Measurements from ENCODE around the gene CRYBG2. TPM values are rescaled to one million over a fixed set of nuclear protein-coding genes. Genes with fewer than 3 reads are reported as not detected.

CRYBG2 gene
- polyA plus RNA-seq, 1 donor from 2014 or later: 2.5 TPM

DNA sequence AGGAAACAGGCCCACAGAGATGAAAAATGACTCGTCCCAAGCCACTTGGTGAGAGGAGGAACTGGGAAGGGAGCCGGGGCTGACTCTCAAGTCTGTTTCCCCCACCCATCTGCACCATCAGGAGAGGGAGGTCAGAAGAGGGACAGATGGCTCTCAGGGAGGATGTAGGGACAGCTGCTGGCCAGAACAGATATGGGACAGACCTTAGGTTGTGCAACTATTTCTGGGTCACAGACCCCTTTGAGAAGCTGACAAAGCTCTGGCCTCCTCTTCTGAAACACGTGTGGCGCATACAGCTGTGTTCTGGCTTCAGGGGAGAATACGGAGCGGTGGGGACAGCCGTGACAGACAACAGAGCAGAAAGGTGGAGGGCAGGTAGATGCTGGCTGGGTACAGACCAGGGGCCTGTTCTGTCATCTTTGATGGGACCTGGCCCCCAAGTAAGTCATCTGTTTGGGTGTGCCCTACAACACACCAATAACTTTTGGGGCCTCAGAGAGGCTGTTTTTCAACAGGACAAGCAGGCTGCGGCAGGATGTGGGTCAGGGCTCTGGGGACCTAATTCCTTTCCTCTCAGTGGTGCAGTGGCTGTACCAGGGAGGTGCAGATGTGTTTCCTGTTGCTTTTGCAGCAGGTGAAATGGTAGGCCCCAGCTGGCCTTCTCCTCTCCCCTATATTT is 66.8 kb downstream of the CRYBG2 start:
- Histone ChIP-seq H3K27ac (ENCODE audit: low read length) (no peak overlapping the region), H3K9ac (ENCODE audit: low read length) (no peak overlapping the region), H3K27me3 (ENCODE audit: insufficient read depth, low read depth, low read length) (no peaks in the 10 kb centered on the region), H3K9me2 (ENCODE audit: insufficient read depth, low read length) (no peaks in the 10 kb centered on the region), H3F3A (ENCODE audit: insufficient read depth, low read length, poor library complexity, severe bottlenecking) (no peaks in the 10 kb centered on the region), H4K20me1 (ENCODE audit: insufficient read depth) (no peaks in the 10 kb centered on the region), H3K36me3 (ENCODE audit: insufficient read depth, low read length) (no peaks in the 10 kb centered on the region), H2AFZ (ENCODE audit: low read depth, low read length) (no peak overlapping the region), H3K4me3 (ENCODE audit: low read length) (no peak overlapping the region), H3K4me2 (ENCODE audit: low read length) (no peak overlapping the region), H3K9me3 (ENCODE audit: low read length) (no peaks in the 10 kb centered on the region), H3K79me2 (replicated peaks; ENCODE audit: insufficient read depth, low read length) (no peaks in the 10 kb centered on the region)
- no peak for TF ChIP-seq TAF1 (IDR thresholded peaks at IDR 0.05; ENCODE audit: low read depth)

DNA sequence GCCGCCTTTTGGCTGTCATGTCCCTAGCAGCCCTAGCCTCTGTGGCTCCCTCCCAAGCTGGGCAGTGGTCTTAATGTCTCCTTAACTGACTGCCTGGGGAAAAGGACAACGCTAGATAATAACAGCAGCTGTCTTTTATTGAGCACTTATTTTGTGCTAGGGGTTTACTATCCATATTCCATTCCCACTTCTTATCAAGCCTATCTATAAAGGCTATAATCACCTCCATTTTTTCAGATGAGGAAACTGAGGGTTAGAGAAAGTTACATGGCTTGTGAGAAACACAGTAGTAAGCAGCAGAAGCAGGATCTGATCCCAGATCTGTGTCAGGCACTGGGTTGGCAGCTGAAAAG is 67.9 kb downstream of the CRYBG2 start:
- Histone ChIP-seq H3K27ac (ENCODE audit: low read length) (no peak overlapping the region), H3K9ac (ENCODE audit: low read length) (no peak overlapping the region), H3K4me2 (ENCODE audit: low read length) (no peak overlapping the region), H3K27me3 (ENCODE audit: insufficient read depth, low read depth, low read length) (no peaks in the 10 kb centered on the region), H3K9me2 (ENCODE audit: insufficient read depth, low read length) (no peaks in the 10 kb centered on the region), H3F3A (ENCODE audit: insufficient read depth, low read length, poor library complexity, severe bottlenecking) (no peaks in the 10 kb centered on the region), H3K9me3 (ENCODE audit: low read length) (no peaks in the 10 kb centered on the region), H3K79me2 (replicated peaks; ENCODE audit: insufficient read depth, low read length) (no peaks in the 10 kb centered on the region), H3K36me3 (ENCODE audit: insufficient read depth, low read length) (no peaks in the 10 kb centered on the region), H4K20me1 (ENCODE audit: insufficient read depth) (no peaks in the 10 kb centered on the region), H3K4me3 (ENCODE audit: low read length) (no peak overlapping the region), H2AFZ (ENCODE audit: low read depth, low read length) (no peak overlapping the region)
- TF ChIP-seq EP300 (conservative IDR thresholded peaks at IDR 0.05; ENCODE audit: poor library complexity, severe bottlenecking): no peak
- TF ChIP-seq, protein P1, sequence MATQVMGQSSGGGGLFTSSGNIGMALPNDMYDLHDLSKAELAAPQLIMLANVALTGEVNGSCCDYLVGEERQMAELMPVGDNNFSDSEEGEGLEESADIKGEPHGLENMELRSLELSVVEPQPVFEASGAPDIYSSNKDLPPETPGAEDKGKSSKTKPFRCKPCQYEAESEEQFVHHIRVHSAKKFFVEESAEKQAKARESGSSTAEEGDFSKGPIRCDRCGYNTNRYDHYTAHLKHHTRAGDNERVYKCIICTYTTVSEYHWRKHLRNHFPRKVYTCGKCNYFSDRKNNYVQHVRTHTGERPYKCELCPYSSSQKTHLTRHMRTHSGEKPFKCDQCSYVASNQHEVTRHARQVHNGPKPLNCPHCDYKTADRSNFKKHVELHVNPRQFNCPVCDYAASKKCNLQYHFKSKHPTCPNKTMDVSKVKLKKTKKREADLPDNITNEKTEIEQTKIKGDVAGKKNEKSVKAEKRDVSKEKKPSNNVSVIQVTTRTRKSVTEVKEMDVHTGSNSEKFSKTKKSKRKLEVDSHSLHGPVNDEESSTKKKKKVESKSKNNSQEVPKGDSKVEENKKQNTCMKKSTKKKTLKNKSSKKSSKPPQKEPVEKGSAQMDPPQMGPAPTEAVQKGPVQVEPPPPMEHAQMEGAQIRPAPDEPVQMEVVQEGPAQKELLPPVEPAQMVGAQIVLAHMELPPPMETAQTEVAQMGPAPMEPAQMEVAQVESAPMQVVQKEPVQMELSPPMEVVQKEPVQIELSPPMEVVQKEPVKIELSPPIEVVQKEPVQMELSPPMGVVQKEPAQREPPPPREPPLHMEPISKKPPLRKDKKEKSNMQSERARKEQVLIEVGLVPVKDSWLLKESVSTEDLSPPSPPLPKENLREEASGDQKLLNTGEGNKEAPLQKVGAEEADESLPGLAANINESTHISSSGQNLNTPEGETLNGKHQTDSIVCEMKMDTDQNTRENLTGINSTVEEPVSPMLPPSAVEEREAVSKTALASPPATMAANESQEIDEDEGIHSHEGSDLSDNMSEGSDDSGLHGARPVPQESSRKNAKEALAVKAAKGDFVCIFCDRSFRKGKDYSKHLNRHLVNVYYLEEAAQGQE (IDR thresholded peaks at IDR 0.05; ENCODE audit: borderline replicate concordance): no peak
- TF ChIP-seq POLR2AphosphoS5 (IDR thresholded peaks at IDR 0.05): no peak
- no peak for TF ChIP-seq EZH2 (IDR thresholded peaks at IDR 0.05; ENCODE audit: borderline replicate concordance, insufficient read depth, low read length, poor library complexity, severe bottlenecking)
- no peak for TF ChIP-seq RAD21 (conservative IDR thresholded peaks at IDR 0.05)
- no peak for TF ChIP-seq MXI1 (conservative IDR thresholded peaks at IDR 0.05; ENCODE audit: poor library complexity, severe bottlenecking)

DNA sequence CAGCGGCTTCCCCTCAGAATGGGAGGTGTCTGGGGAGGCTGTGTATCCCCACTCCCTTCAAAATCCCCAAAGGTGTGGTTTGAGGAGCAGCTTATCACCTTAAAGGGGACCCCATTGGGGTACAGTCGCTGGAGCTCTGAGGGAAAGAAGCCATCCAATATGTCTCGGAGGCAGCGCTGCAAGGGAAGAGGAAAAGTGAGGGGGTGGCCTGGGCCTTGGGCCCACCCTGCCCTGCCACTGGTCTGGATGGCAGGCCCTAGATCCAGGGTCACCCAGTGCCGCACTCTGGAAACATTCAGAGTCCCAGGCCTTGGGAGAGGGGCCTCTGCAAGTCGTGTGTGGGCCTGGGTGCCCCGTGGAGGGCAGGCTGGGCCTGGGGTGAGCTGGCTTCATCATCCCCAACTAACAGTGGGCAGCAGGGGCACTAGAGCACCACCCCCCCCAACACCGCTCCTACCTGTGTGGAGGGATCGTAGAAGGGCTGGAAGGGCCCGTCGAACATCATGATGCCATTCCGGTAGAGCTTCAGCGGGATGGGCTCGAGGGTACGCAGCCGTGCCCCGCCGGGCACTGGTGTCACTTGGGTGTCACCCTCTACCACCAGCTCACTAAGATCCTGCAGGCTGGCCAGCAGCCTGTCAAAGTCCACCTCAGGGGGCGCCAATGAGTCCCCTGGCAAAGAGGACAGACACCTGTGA is 68.4 kb downstream of the CRYBG2 start:
- Histone ChIP-seq H3K4me2 (ENCODE audit: low read length) (no peak overlapping the region), H3K9me3 (ENCODE audit: low read length) (no peaks in the 10 kb centered on the region), H3K27me3 (ENCODE audit: insufficient read depth, low read depth, low read length) (no peaks in the 10 kb centered on the region), H3F3A (ENCODE audit: insufficient read depth, low read length, poor library complexity, severe bottlenecking) (no peaks in the 10 kb centered on the region), H3K9me2 (ENCODE audit: insufficient read depth, low read length) (no peaks in the 10 kb centered on the region), H3K79me2 (replicated peaks; ENCODE audit: insufficient read depth, low read length) (no peaks in the 10 kb centered on the region), H3K4me3 (ENCODE audit: low read length) (no peak overlapping the region), H2AFZ (ENCODE audit: low read depth, low read length) (no peak overlapping the region), H3K27ac (ENCODE audit: low read length) (no peak overlapping the region), H3K9ac (ENCODE audit: low read length) (no peak overlapping the region), H3K36me3 (ENCODE audit: insufficient read depth, low read length) (no peaks in the 10 kb centered on the region), H4K20me1 (ENCODE audit: insufficient read depth) (no peaks in the 10 kb centered on the region)
- TF ChIP-seq SMC3 (conservative IDR thresholded peaks at IDR 0.05; ENCODE audit: poor library complexity) (peak; percentile 2), EZH2 (IDR thresholded peaks at IDR 0.05; ENCODE audit: borderline replicate concordance, insufficient read depth, low read length, poor library complexity, severe bottlenecking) (no peak)

Measured in neural cell (in vitro differentiated cells).